Left lung (tissue), 10 donors: ENCODE results near the gene RPL11. TPM values are rescaled to one million over a fixed set of nuclear protein-coding genes. Genes with fewer than 3 reads are reported as not detected.

Experiments
- ATAC-seq: fragments of 200-7000 bp; cut with Tn5 transposase; one replicate; pipeline ENCODE4 v1.9.1; 2020; ENCODE audit warnings: moderate library complexity
- DNase-seq, 4 donors: peaks; one replicate each; pipeline ENCODE4 v3.0.0-alpha.2; 2013 to 2020
- H3K27ac ChIP-seq, 2 donors: fragments of 200-600 bp; sonication (generic) in 1 of 2; one replicate each; pipeline versions ENCODE4 v1.5.0 to v1.8.0; 2020 to 2021
- H3K27me3 ChIP-seq, 2 donors: fragments of 200-600 bp; sonication (generic) in 1 of 2; one replicate each; pipeline versions ENCODE4 v1.5.0 to v1.8.0; 2020 to 2021
- H3K36me3 ChIP-seq, 2 donors: fragments of 200-600 bp; sonication (generic) in 1 of 2; one replicate each; pipeline versions ENCODE4 v1.5.0 to v1.8.0; 2020 to 2021
- H3K4me1 ChIP-seq, 2 donors: fragments of 200-600 bp; one replicate each; pipeline ENCODE4 v1.8.0; 2021
- H3K4me3 ChIP-seq, 2 donors: fragments of 200-600 bp; sonication (generic) in 1 of 2; one replicate each; pipeline versions ENCODE4 v1.5.0 to v1.8.0; 2020 to 2021; ENCODE audit warnings: mild to moderate bottlenecking in 1 of 2
- H3K9me3 ChIP-seq, 2 donors: fragments of 200-600 bp; sonication (generic) in 1 of 2; one replicate each; pipeline versions ENCODE4 v1.5.0 to v1.8.0; 2020 to 2021
- CTCF ChIP-seq, 2 donors: fragments of 200-600 bp; sonication (generic) in 1 of 2; IDR thresholded peaks; one replicate each; pipeline versions ENCODE4 v1.5.0 to v1.8.0; 2021; ENCODE audit warnings: antibody characterized with exemption in 2 of 2
- intact Hi-C, 2 donors: fragments of 100-400 bp; cut with DNase I; formaldehyde crosslinking; loops; one replicate each; pipeline versions ENCODE4 v1.11.2 to v1.14.2; 2022
- polyA plus RNA-seq, 6 donors: library from polyadenylated mRNA; unstranded; fragments of 120-200 nt; gene quantifications; one replicate each; pipeline ENCODE4 v1.2.1, GENCODE V29; 2013; ENCODE audit not compliant: insufficient read length in 6 of 6
- total RNA-seq, 2 donors: library from RNA; stranded (reverse); fragmentation: NEBNext Ultra II Directional; extraction: Animal tissue kit (Norgen Biotek cat#: 25700); gene quantifications; one replicate each; pipeline ENCODE4 v1.2.1, GENCODE V29; 2021
- donor health status: DM: no; HTN: yes; CAD: no.
- donor health status: DM: no; HTN: no; CAD: no.

The RPL11 gene
- total and polyA plus RNA-seq, 8 donors: 761 to 3,171 (median 2,797) TPM

- DNase-seq (no peak), ATAC-seq (peak; percentile 26)
- intact Hi-C loops: no loop called here
- Histone ChIP-seq H3K4me3 (no peak overlapping the region), H3K27ac (no peak overlapping the region), H3K27me3 (no peaks in the 10 kb centered on the region), H3K36me3 (no peaks in the 10 kb centered on the region), H3K9me3 (no peaks in the 10 kb centered on the region), H3K4me1 (no peaks in the 10 kb centered on the region)
- no peak for TF ChIP-seq CTCF (IDR thresholded peaks at IDR 0.05)
Observed at GRCh38 chr1:23719162-23719820, 27.7 kb downstream of the RPL11 start.

DNA sequence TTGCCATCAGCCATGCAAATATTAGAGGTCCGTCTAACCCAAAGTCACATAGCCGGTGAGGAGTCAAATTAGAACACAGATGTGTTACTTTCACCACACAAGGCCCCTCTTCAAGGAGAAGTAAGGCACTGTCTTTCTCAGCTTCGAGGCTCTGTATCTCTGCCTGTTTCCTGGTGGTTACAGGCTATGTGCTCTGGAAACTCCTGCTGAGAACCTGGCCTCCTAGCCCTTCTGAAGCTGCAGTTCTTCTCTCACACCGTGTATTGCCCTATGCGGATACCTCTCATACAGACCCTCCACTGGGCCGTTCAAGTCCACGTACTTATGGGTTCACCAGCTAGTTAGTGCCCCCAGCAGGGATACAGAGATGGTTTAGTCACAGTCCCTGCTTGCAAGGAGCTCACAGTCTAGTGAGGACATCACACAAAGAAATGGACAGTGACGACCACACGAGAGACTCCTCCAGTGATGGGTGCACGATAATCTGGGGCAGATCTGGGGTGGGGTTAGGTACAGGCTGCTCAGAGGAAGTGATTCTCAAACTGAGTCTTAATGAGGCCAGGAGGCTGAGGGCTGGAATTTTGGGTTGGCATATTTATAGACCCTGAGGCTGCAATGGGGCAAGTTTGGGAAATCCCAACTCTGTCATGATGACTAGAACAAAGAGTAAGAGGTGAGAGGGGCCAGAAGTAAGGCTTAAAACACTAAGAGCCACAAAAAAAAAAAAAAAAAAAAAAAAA, 28.8 kb downstream of the RPL11 start:
- intact Hi-C loops: no loop called here
- Histone ChIP-seq H3K27ac (no peak overlapping the region), H3K36me3 (no peaks in the 10 kb centered on the region), H3K4me1 (no peaks in the 10 kb centered on the region), H3K27me3 (no peaks in the 10 kb centered on the region), H3K4me3 (no peak overlapping the region), H3K9me3 (no peaks in the 10 kb centered on the region)
- no peak for DNase-seq
- ATAC-seq: no peak
- no peak for TF ChIP-seq CTCF (IDR thresholded peaks at IDR 0.05)

GRCh38 chr1:23722652-23723051, 31.0 kb downstream of the RPL11 start:
- Histone ChIP-seq H3K36me3 (no peaks in the 10 kb centered on the region), H3K4me1 (peaks cover 8 to 14% of the 10 kb centered on the region in 2 donors), H3K27ac (no peak overlapping the region), H3K4me3 (no peak overlapping the region), H3K27me3 (no peaks in the 10 kb centered on the region), H3K9me3 (no peaks in the 10 kb centered on the region)
- no peak for DNase-seq
- ATAC-seq: no peak
- intact Hi-C loops: no loop called here
- no peak for TF ChIP-seq CTCF (IDR thresholded peaks at IDR 0.05)

DNA sequence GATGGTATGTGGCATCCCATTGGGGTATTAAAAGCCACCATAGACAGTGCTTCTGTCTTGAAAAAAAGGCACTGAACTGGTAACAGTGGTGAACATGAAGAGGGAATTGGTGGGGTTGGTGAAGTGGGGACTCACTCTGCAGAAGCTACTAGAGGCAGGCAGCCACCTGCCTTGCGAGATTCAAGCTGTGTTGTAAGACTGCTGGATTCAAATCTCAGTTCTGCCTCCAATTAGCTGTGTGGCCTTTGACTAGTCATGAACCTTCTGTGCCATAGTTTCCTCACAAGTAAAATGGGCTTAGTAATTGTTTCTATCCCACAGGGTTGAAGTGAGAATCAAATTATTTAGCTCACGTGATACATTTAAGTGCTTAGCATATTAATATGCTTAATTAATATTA, 35.1 kb downstream of the RPL11 start:
- H3K36me3 ChIP-seq: no peaks in the 10 kb centered on the region
- H3K4me1 ChIP-seq: peaks cover 13 to 25% of the 10 kb centered on the region in 2 donors
- no peak for TF ChIP-seq CTCF (IDR thresholded peaks at IDR 0.05)
- H3K4me3 ChIP-seq: no peak overlapping the region
- no peaks in the 10 kb centered on the region for H3K27me3 ChIP-seq
- H3K27ac ChIP-seq: peak overlapping the region; percentile 30 to 58
- no peaks in the 10 kb centered on the region for H3K9me3 ChIP-seq
- DNase-seq (no peak), ATAC-seq (no peak)
- intact Hi-C loops: no loop called here

DNA sequence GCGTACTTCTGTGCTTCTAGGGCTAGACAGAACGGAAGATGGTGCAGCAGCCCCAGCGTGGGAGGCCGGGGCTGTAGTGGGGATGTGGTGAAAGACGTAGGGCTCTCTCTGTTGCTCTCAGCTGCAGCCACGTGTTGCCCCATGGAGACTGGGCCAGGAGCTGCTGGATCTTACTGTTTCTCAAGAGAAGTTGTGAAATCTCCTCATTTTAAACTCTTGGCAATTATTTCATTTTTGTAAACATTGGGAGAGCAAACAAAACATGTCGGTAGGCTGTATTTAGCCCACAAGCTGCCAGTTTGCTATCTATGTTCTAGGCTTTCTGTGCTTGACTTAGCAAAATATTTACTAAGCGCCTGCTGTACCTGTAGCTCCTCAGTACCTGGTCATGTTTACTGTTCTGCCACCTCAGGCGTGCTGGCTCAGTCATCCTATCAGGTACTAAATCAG, 35.8 kb downstream of the RPL11 start:
- no peaks in the 10 kb centered on the region for H3K9me3 ChIP-seq
- H3K4me1 ChIP-seq: peaks cover 13 to 25% of the 10 kb centered on the region in 2 donors
- H3K4me3 ChIP-seq: no peak overlapping the region
- H3K27me3 ChIP-seq: no peaks in the 10 kb centered on the region
- DNase-seq (peak; percentile 82 to 95 (median 90)), ATAC-seq (peak; percentile 94)
- no peaks in the 10 kb centered on the region for H3K36me3 ChIP-seq
- H3K27ac ChIP-seq: peak overlapping the region; percentile 30 to 58
- intact Hi-C loops: no loop called here
- TF ChIP-seq CTCF (IDR thresholded peaks at IDR 0.05): no peak
